GM20431 (cell line): ENCODE measurements around the gene COL18A1.

Experiments used
- in situ Hi-C: fragments of 300-500 bp; cut with MseI, MboI; formaldehyde crosslinking; loops from one replicate; pipeline ENCODE4 v1.15.0; 2020; ENCODE audit warnings: low sequenced_read_pairs; ENCODE audit not compliant: unreplicated experiment

COL18A1 gene

DNA sequence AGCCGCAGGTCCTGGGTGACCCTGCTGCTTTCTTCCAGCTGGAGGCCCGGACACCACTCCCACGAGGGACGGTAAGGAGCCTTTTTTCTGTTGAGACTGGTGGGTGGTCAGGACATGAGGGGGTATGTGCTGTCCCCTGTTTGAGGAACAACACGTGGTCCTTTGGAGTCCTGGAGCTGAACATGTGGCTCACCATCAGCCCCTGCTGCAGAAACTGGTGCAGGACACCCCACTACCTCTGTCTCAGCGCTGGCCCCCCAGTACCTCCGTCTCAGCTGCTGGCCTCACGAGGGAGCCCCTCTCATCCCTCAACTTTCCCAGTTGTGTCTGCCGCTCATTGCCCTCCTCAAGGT is 102.5 kb downstream of the COL18A1 start:
- in situ Hi-C loops = no loop called here

GRCh38 chr21:45507888-45508508 is 103.0 kb downstream of the COL18A1 start:
- in situ Hi-C loops = no loop called here

DNA sequence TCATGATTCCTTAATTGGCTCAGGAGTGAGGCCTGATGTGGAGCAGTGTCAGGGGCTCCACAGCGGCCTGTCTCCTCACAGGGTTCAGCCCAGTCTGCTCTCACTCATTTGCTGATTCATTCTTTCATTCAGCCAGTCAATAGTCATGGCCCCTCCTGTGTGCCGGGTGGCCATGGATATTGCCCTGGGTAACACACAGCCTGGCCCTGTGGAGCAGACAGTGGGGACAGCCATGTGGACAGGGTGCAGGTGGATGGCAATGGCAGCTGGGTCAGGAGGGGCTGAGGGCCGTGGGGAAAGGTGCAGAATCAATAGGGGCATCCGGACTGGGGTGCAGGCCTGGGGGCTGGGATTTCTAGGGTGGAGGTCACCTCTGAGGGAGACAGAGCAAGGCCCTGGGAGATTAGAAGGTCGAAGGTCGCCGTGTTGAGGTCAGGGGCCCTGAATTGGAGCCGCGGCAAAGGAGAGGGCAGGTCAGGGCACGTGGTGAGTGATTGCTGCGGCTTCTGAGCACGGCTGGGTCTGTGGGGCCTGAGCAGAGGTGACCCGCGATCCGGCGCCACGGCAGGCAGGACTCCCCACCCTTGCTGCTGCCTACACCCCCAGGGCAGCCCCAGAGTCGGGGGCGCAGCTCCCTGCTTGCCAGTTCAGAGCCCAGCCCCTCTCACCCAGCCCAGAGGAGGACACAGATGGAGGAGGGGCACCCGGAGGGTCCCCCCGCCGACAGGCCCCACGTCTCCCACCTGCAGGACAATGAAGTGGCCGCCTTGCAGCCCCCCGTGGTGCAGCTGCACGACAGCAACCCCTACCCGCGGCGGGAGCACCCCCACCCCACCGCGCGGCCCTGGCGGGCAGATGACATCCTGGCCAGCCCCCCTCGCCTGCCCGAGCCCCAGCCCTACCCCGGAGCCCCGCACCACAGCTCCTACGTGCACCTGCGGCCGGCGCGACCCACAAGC is 103.9 kb downstream of the COL18A1 start:
- in situ Hi-C loops = no loop called here

DNA sequence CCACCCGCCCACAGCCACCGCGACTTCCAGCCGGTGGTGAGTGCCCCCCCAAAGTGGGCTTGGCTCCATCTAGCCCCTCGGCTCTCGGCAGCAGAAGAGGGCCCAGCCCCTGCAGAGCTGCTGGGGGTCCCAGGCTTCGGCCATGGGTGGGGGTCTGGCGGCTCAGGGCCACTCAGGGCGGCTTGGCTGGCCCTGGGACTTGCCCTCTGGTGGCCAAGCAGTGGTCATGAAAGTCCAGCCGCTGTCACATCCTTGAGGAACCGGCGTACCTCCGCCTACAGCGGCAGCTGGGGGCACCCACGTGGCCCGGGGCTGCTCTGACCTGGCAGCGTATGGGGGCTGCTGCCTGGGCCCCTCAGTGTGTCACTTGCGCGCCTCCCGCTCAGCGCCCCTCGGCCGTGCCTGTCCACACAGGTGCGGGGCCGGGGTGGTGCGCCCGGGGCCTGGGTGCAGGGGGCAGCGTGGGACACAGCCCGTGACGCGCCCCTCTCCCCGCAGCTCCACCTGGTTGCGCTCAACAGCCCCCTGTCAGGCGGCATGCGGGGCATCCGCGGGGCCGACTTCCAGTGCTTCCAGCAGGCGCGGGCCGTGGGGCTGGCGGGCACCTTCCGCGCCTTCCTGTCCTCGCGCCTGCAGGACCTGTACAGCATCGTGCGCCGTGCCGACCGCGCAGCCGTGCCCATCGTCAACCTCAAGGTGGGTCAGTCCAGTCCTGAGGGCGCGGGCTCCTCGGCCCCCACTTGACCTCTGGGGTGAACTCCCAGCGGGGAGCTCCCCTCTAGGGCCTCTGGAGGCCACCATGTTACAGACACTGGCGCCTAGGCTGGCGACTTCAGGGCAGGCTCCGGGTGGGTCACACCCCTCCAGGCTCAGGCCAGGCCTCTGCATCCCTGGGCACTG is 104.9 kb downstream of the COL18A1 start:
- in situ Hi-C loops = no loop called here

DNA sequence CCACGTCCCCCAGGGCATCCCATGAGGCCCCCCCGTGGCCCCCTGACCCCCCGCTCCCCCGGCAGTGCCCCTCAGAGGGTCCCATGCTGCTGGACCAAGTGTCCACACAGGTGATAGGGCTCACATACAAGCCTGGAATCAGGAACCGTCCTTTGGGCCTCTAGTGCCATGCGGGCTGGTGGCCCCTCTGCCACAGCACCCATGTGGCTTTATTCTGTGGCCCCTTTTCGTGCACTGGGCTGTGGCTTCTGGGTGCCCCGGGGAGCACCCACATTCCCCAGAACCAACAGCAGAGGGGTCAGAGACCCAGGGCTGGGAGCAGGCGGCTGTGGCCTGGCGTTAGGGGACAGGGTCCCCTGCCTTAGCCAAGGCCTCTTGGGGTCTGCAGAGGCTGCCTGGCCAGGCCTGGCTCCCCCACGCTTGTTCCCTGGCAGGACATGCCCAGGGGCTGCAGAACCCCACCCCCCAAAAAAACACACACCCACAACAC is 105.5 kb downstream of the COL18A1 start:
- in situ Hi-C loops = no loop called here

DNA sequence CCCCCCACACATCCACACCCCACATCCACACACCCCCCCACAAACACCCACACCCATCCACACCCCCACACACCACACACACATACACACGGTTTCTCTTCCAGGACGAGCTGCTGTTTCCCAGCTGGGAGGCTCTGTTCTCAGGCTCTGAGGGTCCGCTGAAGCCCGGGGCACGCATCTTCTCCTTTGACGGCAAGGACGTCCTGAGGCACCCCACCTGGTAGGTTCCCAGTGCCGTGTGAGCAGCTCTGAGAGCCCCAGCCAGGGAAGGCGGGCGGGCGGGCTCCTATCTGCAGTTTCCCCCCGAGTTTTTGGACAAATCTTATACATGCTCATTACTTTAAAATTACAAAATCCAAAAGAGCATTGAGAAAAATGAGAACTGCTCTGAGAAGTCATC is 106.0 kb downstream of the COL18A1 start:
- in situ Hi-C loops = no loop called here

- in situ Hi-C loops = no loop called here
Observed at GRCh38 chr21:45511661-45512431, 106.9 kb downstream of the COL18A1 start.

DNA sequence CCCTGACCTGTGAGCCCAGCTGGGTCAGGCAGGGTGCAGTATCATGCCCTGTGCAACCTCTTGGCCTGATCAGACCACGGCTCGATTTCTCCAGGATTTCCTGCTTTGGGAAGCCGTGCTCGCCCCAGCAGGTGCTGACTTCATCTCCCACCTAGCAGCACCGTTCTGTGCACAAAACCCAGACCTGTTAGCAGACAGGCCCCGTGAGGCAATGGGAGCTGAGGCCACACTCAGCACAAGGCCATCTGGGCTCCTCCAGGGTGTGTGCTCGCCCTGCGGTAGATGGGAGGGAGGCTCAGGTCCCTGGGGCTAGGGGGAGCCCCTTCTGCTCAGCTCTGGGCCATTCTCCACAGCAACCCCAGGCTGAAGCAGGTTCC is 107.6 kb downstream of the COL18A1 start:
- in situ Hi-C loops = no loop called here

GRCh38 chr21:45513003-45513717 is 108.2 kb downstream of the COL18A1 start:
- in situ Hi-C loops = no loop called here

GRCh38 chr21:45513741-45514310 is 108.9 kb downstream of the COL18A1 start:
- in situ Hi-C loops = no loop called here

- in situ Hi-C loops = no loop called here
Observed at GRCh38 chr21:45514311-45515021, 109.5 kb downstream of the COL18A1 start.

GRCh38 chr21:45515241-45516061 is 110.5 kb downstream of the COL18A1 start:
- in situ Hi-C loops = no loop called here

- in situ Hi-C loops = no loop called here
Observed at GRCh38 chr21:45516071-45516670, 111.2 kb downstream of the COL18A1 start.

GRCh38 chr21:45516671-45517151 is 111.7 kb downstream of the COL18A1 start:
- in situ Hi-C loops = no loop called here

GRCh38 chr21:45517249-45518065 is 112.5 kb downstream of the COL18A1 start:
- in situ Hi-C loops = no loop called here

DNA sequence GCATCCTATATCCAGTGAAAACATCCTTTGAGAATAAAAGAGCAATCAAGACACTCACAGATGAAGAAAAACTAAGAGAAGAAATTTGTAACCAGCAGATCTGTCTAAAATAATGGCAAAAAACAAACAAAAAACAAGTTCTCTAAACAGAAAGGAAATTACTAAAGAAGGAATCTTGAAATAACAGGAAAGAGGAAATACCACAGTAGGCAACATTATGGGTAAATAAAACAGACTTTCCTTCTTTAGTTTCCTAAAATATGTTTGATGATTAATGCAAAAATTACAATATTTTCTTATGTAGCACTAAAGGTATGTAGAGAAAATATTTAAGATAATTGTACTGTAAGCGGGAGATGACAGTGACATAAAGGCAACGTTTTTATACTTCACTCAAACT is 113.8 kb downstream of the COL18A1 start:
- in situ Hi-C loops = no loop called here
